ENCODE measurements around the gene GPI.
A peak's percentile ranks its signal among the peaks of the same experiment; 100 is the strongest.

GPI gene

DNA sequence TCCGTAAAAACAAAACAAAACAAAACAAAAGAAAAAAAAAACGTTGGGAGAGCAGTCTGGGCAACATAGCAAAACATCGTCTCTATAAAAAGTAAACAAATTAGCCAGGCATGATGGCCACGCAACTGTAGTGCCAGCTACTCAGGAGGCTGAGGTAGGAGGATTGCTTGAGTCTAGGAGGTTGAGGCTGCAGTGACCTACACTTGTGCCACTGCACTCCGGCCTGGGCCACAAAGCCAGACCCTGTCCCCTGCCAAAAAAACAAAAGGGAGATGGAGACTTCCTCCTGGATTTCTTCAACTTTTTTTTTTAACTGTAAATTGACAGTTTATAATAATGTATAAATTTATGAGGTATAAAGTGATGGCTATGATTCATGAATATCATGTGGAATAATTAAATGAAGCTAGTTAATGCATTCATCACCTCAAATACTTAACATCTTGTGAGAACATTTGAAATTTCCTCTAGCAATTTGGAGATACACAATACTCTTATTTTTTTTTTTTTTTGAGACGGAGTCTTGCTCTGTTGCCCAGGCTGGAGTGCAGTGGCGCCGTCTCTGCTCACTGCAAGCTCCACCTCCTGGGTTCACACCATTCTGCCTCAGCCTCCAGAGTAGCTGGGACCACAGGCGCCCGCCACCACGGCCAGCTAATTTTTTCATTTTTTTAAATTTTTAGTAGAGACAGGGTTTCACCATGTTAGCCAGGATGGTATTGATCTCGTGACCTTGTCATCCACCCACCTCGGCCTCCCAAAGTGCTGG, 41.1 kb downstream of the GPI start:
- DNase-seq, result no peak

DNA sequence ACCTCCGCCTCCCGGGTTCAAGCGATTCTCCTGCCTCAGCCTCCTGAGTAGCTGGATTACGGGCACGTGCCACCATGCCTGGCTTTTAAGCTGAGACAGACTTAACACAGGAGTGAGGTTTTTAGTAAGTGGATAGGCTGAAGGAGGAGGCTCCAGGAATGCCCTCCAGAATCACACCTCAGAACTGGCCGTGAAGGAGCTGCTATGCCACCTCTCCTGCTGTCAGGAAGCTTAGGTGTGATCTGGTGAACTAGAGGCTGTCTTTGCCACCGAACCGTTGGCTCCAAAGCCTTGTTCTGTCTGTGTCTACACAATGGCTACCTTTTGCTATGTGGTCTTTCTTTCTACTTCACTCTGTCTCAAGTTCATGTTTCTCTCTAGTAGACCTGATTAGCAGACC, 43.4 kb downstream of the GPI start:
- no peak for DNase-seq

DNA sequence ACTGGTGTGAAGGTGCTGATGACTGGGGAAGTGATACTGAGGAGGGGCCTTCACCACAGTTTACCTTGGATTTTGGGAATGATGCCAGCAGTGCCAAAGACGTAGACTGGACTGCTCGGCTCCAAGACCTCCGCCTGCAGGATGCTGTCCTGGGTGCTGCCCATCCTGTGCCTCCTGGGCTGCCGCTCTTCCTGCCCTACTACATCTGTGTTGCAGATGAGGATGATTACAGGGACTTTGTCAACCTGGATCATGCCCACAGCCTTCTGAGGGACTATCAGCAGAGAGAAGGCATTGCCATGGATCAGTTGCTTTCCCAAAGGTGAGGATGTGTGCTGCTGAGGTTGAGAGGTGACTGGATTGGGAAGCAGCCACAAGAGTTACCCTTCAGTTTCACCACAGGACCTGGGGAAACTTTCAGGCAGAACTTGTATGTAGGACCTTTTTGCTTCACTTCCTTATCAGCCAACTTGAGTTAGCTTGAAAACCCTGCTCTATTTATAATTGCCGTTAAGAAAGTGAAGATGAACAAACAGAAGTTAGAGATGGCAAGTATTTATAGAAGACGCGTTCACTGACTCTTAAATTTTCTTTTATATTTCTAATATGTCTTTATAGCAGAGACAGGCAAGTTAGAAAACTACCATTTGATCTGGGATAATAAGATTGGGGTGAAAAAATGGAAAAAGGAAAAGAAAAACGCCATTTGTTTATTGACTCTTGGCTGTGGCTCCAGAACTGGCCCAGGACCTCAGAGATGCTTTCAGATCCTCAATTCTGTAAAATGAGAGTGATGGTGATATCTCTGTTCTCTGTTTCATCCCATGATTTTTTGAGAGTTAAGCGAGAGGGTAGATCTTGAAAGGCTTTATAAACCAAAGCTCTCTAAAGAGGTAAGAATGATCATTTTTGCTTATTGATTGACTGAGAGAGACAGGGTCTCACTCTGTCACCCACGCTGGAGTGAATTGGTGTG, 44.5 kb downstream of the GPI start:
- DNase-seq, result peak in 1 of 14 donors; percentile 0

DNA sequence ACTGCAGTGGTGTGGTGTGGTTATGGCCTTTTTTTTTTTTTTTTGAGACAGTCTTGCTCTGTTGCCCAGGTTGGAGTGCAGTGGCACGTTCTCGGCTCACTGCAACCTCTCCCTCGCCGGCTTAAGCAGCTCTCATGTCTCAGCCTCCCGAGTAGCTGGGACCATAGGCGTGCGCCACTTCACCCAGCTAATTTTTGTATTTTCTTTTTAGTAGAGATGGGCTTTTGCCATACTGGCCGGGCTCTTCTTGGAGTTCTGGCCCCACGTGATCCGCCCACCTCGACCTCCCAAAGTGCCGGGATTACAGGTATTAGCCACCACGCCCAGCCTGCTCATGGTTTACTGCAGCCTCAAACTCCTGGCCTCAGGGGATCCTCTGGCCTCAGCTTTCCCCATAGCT, 46.2 kb downstream of the GPI start:
- DNase-seq, result no peak

DNA sequence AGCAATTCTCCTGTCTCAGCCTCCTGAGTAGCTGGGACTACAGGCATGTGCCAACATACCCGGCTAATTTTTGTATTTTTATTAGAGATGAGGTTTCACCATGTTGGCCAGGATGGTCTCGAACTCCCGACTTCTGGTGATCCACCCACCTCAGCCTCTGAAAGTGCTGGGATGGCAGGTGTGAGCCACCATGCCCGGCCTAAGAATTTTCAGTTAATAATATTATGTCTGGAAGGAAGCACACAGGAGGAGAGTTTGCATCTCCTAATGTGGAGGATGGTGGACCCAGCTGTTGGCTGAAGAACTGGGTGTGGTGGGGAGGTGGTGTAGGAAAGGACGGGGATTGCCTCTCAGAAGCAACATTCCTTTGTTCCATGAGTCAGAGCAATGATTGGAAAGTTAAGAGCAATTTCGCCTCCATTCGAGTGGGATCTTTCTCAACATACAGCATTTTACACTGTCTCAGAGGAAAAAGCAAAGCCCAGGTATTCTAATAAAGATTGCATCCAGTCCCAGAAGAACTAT, 51.1 kb downstream of the GPI start:
- no peak for DNase-seq

DNA sequence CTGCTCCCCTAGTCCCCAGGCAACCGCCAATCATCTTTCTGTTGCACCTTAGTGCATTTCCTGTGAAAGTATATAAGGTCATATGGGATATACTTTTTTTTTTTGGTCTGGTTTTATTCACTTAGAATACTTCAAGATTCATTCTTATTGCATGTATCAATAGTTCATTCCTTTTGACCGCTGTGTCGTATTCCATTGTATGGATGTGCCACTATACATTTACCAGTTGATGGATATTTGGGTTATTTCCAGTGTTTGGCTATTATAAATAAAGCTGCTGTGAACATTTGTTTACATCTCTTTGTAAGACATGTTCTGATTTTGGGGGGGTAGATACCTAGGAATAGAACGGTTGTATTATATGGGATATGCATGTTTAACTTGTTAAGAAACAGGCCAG, 53.3 kb downstream of the GPI start:
- no peak for DNase-seq

DNA sequence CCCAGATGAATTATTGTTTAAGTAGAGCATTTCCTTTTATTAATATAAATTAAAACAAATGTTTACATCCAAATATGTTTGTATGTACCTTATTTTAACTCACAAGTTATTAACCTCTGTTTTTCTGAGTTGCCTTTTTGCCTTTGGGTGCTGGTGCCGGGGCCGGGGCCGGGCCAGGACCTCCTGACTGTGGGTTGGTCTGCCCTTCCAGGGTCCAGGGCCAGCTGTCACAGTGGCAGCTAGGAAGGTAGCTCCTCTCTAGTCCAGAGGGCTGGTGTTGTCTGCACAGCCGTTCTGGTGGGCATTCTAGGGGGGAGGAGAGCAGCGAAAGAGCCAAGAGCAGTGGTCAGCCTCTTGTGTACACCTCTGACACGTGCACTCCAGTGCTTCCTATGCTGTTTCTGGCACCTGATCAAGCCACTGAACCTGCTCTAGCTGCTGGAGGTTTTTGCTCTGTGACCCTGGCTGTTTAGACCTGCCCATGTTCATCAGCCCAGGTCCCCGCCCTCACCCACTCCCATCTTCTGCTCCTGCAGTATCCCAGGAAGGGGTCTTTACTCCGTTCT, 61.2 kb downstream of the GPI start:
- no peak for DNase-seq

DNA sequence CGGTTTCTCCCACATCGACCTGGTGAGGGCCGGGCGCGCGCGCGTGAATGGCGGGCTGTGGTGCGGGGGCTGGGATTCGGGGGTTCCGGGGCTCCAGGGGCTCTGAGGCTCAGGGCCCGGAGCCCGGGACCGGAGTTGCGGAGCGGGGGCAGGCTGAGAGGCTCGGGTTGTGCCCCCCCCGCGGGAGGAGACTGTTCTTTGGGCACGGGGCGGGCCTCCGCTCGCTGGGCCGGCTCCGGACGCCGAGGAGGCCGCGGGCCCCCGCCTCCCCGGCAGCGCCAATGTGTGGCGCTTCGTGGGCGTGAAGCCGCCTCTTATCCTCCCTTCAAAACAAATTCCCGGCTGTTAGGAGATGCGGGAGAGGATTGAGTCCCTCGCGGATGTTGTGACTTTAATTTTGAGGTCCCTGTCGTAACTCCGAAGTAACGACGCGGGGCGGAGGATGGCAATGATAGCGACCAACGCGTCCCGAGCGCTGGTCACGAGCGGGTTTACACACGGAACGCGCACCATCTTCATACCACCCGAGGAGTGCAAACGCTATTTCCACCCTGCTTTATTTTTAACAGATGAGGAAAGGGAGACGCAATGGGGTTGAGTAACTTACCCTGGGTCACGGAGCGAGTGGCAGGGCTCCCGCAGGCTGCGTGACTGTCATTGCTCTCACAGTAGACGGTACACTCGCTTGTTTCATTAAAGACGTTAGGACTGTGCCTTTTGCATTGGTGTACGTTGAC, 63.7 kb downstream of the GPI start:
- peak in 7 of 14 donors; percentile 7 to 53 (median 35) for DNase-seq

DNA sequence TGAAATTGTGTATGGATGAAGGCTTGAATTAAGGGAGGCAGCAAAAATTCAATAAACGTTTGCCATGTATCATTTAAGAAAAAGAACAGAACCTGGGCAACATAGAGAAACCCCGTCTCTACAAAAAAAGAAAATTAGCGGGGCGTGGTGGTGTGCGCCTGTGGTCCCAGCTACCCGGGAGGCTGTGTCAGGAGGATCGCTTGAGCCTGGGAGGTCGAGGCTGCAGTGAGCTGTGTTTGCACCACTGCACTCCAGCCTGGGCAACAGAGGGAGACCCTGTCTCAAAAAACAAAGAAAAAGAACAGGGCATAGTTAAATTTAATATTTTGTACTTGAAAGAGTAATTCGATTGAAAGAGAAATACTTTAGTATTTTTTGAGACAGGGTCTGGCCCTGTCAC, 64.6 kb downstream of the GPI start:
- DNase-seq, result no peak

DNA sequence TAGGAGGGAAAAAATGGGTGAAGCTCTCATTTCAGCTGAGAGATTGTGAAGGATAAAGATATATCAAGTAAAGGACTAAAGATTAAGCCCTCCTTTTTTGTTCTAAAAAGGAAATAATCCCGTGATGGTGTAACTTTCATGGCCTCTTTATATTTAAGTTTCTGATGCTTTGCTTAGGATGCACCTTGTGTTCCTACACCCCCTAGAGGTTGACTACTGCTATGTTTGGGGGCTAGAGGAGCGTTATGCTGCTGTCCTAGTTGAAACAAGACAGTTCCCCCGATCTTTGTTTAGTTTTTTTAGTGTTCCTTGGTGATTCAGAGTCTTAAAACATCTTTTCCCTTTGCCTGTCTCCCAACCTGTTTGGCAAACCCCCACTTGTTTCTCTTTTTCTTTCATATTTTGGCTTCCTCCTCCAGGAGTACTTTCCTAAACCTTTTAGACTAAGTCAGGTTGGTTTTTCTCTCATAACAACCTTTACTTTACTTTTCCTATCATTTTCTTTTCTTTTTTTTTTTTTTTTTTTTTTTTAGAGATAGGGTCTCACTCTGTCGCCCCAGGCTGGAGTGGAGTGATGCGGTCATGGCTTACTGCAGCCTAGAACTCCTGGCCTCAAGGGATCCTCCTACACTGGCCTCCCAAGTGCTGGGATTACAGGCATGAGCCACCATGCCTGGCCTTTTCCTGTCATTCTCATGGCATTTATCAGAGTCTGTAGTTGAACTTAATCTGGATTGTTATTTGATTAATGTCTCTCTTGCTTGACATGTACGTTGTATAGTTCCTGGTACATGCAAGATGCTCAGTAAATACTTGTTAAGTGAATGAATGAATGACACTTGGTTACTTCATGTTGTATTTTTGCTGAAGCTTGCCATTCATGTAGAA, 66.0 kb downstream of the GPI start:
- DNase-seq, result peak in 1 of 14 donors; percentile 5

DNA sequence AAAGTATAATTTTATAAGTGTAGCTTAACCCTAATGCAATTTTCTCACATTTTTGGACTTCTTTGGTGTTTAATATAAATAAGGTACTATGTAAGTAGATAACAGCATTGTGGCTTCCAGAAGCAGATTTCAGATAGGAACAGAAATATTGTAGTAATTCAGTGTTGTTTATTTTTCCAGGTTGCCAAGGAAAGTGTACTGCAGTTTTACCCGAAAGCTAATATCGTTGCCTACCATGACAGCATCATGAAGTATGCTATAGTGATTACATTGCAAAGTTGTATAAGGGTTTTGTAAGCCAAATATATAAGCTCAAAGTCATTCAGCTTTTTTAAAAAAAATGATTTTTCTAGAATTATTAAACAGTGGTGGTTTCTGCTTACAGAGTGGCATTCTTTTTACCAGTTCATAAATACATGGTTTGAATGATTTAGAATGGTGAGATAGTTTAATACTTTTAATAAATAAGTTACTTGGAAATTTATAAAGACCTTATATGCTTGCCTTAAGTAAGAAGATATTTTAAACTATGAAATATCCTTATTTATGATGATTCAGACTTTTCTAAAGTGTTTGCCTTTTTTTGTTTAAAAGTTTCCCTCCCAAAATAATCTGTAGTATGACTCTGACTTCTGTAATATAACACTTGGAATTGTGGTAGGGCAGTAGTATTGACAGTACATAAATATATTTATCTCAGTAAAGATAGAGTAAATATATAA, 66.8 kb downstream of the GPI start:
- no peak for DNase-seq

DNA sequence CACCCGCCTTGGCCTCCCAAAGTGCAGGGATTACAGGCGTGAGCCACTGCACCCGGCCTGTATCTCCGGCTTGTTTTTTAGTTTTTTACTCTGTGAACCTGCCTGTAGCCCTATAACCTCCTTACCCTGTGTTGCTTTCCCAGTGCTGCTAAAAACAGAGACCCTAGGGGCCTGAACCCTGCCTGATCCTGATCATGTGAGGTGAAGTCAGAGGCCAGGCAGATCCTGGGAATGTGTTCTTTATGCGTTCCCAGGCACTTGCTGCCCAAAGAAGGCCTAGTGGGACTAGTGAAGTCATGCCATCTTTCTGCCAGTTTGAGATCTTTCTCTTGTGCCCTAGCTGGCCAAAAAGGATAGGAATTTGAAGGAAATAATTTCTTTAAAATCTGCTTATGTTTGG, 67.8 kb downstream of the GPI start:
- DNase-seq, result no peak

DNA sequence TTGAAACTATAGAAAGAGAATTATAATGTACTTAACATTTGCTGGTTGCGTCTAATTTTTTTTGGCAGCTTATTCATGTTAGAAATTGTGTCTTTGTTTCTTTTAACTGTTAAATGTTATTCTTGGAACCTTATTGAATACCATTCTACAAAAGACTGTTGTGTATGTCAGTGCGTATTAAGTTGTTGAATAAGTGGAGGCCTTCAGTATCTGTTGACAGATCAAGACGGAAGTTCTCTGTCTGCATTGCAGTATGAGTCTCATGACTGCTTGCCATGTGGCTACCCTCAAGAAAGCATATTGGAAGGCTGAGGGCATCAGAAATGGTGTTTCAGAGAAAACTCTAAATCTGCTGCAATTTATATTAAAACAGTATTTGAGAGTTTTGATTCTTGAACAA, 71.7 kb downstream of the GPI start:
- no peak for DNase-seq

DNA sequence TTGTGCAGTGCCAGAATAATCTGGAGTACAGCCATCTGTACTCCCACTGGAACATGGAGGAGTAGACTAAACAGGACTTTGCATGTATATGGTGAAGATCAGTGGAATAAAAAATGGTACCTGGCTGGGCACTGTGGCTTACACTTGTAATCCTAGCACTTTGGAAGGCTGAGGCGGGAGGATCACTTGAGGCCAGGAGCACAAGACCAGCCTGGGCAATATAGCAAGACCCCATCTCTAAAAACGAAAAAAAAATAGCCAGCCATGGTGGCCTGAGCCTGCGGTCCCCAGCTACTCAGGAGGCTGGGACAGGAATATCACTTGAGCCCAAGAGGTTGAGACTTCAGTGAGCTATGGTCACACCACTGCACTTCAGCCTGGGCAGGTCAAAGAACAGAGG, 83.2 kb downstream of the GPI start:
- no peak for DNase-seq

Measured in C1 segment of cervical spinal cord (tissue), 14 donors.